HFFc6 (cell line): ENCODE data around the gene NDUFB8. TPM values are rescaled to one million over a fixed set of nuclear protein-coding genes. Genes with fewer than 3 reads are reported as not detected.

Experiments
- DNase-seq: peaks from one replicate; pipeline ENCODE4 v3.0.0-alpha.2; 2018
- H3K27ac Mint-ChIP-seq: 2 replicates; pipeline ENCODE4 v1.8.0; 2020; ENCODE audit warnings: mild to moderate bottlenecking, mixed read lengths
- H3K27me3 Mint-ChIP-seq: 2 replicates; pipeline ENCODE4 v1.8.0; 2021; ENCODE audit warnings: mild to moderate bottlenecking, moderate library complexity, mixed read lengths; ENCODE audit not compliant: insufficient read depth
- H3K36me3 Mint-ChIP-seq: 2 replicates; pipeline ENCODE4 v1.8.0; 2021; ENCODE audit warnings: low read depth, mixed read lengths
- H3K4me1 Mint-ChIP-seq: 2 replicates; pipeline ENCODE4 v1.8.0; 2020; ENCODE audit warnings: low read depth, mixed read lengths
- H3K4me3 Mint-ChIP-seq: 2 replicates; pipeline ENCODE4 v1.8.0; 2020; ENCODE audit warnings: mild to moderate bottlenecking, moderate library complexity, mixed read lengths
- H3K9me3 Mint-ChIP-seq: 2 replicates; pipeline ENCODE4 v1.8.0; 2020; ENCODE audit warnings: mild to moderate bottlenecking, mixed read lengths
- total RNA-seq, 6 experiments: library from RNA; stranded (reverse); fragmentation: NEBNext Ultra II Directional; extraction: Animal tissue kit (Norgen Biotek cat#: 25700); gene quantifications; 2 replicates in 1 of 6; 3 replicates in 5 of 6; pipeline ENCODE4 v1.2.3, GENCODE V29; 2021
- TF ChIP-seq, protein P1 (sequence below): fragments of 200-600 bp; sonication (generic); IDR thresholded peaks from 2 replicates; pipeline ENCODE4 v1.5.0; 2021; ENCODE audit warnings: antibody characterized with exemption, mild to moderate bottlenecking

The NDUFB8 gene
- total RNA-seq, 6 experiments from 2014 or later = 167 to 222 (median 198) TPM

GRCh38 chr10:100506596-100507356 is 22.9 kb downstream of the NDUFB8 start:
- TF ChIP-seq, protein P1, sequence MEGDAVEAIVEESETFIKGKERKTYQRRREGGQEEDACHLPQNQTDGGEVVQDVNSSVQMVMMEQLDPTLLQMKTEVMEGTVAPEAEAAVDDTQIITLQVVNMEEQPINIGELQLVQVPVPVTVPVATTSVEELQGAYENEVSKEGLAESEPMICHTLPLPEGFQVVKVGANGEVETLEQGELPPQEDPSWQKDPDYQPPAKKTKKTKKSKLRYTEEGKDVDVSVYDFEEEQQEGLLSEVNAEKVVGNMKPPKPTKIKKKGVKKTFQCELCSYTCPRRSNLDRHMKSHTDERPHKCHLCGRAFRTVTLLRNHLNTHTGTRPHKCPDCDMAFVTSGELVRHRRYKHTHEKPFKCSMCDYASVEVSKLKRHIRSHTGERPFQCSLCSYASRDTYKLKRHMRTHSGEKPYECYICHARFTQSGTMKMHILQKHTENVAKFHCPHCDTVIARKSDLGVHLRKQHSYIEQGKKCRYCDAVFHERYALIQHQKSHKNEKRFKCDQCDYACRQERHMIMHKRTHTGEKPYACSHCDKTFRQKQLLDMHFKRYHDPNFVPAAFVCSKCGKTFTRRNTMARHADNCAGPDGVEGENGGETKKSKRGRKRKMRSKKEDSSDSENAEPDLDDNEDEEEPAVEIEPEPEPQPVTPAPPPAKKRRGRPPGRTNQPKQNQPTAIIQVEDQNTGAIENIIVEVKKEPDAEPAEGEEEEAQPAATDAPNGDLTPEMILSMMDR = no peak
- Mint-ChIP-seq H3K36me3 (peaks cover 15% of the 10 kb centered on the region), H3K27me3 (peaks cover 2% of the 10 kb centered on the region), H3K4me1 (peaks cover 68% of the 10 kb centered on the region), H3K9me3 (no peaks in the 10 kb centered on the region), H3K27ac (peak overlapping the region; percentile 79), H3K4me3 (peak overlapping the region; percentile 37; the same call in 1 of the 2 replicates)
- peak; percentile 88 for DNase-seq

GRCh38 chr10:100505164-100505563 is 24.5 kb downstream of the NDUFB8 start:
- Mint-ChIP-seq H3K27ac (no peak overlapping the region; the same call in 1 of the 2 replicates), H3K36me3 (peaks cover 23% of the 10 kb centered on the region), H3K9me3 (no peaks in the 10 kb centered on the region), H3K4me1 (peaks cover 76% of the 10 kb centered on the region), H3K4me3 (no peak overlapping the region), H3K27me3 (peaks cover 4% of the 10 kb centered on the region)
- TF ChIP-seq, protein P1 = no peak
- DNase-seq = no peak

DNA sequence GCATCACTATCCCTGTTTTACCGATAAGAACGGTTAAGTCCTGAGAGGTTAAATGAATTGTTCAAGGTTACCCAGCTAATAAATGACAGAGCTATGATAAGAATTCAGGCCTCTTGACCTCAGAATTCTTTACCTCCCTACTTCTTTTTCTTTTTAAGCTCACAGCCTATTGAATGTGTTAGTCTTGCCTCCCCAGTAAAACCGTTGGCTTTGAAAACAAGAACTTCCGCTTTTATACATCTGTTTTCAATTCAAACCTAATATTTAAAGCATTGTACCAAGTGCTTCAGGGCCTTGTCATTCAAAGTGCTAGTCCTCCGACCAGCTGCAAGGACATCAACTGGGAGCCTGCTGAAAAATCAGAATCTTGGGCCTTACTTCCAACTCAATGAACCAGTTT is 25.6 kb downstream of the NDUFB8 start:
- DNase-seq = peak; percentile 75
- Mint-ChIP-seq H3K9me3 (no peaks in the 10 kb centered on the region), H3K27me3 (peaks cover 4% of the 10 kb centered on the region), H3K4me1 (peaks cover 76% of the 10 kb centered on the region), H3K36me3 (peaks cover 29% of the 10 kb centered on the region), H3K4me3 (no peak overlapping the region), H3K27ac (peak overlapping the region; percentile 37)
- TF ChIP-seq, protein P1 = no peak

DNA sequence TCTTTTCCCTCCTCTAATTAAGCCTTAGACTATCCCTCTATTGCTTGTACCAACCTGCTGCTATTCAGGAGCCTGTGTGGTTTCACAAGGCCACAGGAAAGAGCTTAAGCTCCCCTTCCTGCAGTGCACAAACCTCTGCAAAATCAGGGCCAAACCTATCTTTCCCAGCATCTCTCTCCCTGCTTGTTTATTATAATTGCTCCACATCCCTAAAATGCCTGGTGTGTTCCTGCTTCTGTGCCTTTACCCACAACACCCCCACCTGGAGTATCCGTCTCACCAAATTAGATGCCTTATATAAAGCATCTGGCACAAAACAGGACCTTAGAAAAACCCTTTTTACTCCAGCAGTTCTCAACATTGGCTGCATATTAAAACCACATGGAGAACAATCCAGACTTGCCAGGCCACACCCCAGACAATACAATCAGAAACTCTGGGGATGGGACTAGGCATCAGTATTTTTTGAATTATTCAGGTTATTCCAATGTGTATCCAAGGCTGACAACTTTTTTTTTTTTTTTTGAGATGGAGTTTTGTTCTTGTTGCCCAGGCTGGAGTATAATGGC is 26.7 kb downstream of the NDUFB8 start:
- TF ChIP-seq, protein P1 = no peak
- no peak for DNase-seq
- Mint-ChIP-seq H3K4me3 (no peak overlapping the region), H3K4me1 (peaks cover 67% of the 10 kb centered on the region), H3K27ac (no peak overlapping the region; the same call in 1 of the 2 replicates), H3K36me3 (peaks cover 31% of the 10 kb centered on the region), H3K27me3 (peaks cover 2% of the 10 kb centered on the region), H3K9me3 (no peaks in the 10 kb centered on the region)

DNA sequence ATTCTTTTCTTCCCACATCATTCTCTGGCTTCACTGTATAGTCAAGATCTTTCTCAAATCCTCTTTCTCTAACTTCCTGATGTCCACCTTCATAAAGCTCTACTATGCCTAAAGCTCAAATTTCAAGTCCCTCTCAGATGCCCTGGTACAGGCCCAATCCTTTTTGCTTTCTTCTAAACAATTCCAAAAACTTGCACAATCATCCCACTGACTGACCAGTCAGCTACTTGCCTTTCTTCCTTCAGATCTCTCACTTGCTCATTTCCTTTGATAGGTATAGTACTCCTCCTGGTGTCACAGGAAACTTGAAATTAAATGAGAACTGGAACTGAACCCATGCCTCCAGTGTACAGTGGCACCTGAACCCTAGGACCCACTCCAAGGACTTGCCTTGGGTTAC is 28.2 kb downstream of the NDUFB8 start:
- DNase-seq = no peak
- Mint-ChIP-seq H3K4me3 (no peak overlapping the region), H3K36me3 (peaks cover 31% of the 10 kb centered on the region), H3K27me3 (peaks cover 2% of the 10 kb centered on the region), H3K27ac (no peak overlapping the region), H3K4me1 (peaks cover 52% of the 10 kb centered on the region), H3K9me3 (no peaks in the 10 kb centered on the region)
- TF ChIP-seq, protein P1 = no peak
